ENCODE data around the gene MMRN2. TPM values are rescaled to one million over a fixed set of nuclear protein-coding genes. Genes with fewer than 3 reads are reported as not detected.
"Not testable (repeated sequence)": the region's sequence is repeated elsewhere in the genome, so short reads cannot be mapped to it uniquely, and the experiment has no call there.

MMRN2 gene
- total RNA-seq, 1 experiment from 2014 or later = 1.4 TPM

DNA sequence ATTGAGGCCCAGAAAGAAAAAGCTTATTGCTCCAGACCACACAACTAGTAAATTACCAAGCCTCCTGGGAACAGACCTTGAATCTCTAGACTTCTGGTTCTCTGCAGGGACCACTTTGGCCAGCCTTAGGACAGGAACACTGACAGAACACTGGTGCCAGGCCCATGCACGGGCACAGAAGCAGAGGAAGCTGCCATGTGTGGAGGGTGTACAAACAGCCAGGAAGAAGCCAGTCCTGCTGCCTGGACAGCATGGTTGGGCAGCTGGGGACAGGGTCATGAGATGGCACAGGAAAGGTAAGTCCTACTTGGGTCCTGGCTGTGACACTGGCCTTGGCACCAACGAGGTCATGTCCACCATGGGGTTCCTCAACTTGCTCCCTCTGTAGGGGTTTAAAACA is 19.2 kb downstream of the MMRN2 start:
- TF ChIP-seq, protein P1, sequence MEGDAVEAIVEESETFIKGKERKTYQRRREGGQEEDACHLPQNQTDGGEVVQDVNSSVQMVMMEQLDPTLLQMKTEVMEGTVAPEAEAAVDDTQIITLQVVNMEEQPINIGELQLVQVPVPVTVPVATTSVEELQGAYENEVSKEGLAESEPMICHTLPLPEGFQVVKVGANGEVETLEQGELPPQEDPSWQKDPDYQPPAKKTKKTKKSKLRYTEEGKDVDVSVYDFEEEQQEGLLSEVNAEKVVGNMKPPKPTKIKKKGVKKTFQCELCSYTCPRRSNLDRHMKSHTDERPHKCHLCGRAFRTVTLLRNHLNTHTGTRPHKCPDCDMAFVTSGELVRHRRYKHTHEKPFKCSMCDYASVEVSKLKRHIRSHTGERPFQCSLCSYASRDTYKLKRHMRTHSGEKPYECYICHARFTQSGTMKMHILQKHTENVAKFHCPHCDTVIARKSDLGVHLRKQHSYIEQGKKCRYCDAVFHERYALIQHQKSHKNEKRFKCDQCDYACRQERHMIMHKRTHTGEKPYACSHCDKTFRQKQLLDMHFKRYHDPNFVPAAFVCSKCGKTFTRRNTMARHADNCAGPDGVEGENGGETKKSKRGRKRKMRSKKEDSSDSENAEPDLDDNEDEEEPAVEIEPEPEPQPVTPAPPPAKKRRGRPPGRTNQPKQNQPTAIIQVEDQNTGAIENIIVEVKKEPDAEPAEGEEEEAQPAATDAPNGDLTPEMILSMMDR (IDR thresholded peaks at IDR 0.05; ENCODE audit: unreplicated experiment) = no peak
- DNase-seq (ENCODE audit: unreplicated experiment) = no peak
- Mint-ChIP-seq H3K27me3 (ENCODE audit: insufficient read depth, unreplicated experiment) (no peaks in the 10 kb centered on the region), H3K9me3 (ENCODE audit: unreplicated experiment) (no peaks in the 10 kb centered on the region), H3K36me3 (ENCODE audit: insufficient read depth, unreplicated experiment) (no peaks in the 10 kb centered on the region), H3K4me3 (ENCODE audit: unreplicated experiment) (no peak overlapping the region), H3K4me1 (ENCODE audit: insufficient read depth, unreplicated experiment) (no peaks in the 10 kb centered on the region), H3K27ac (ENCODE audit: low read depth, unreplicated experiment) (no peak overlapping the region)
- ChIA-PET POLR2A (interaction anchor here (0.5 to 2.4 kb wide), 4 partner anchors 32 to 289 kb away, joined by 3 to 9 read pairs (median 5); no protein-coding TSS in a partner anchor), CTCF (interaction anchor here (0.6 to 6.5 kb wide), 15 partner anchors 11 to 747 kb away, joined by 3 to 66 read pairs (median 7); partner anchors contain the start of genes ADIRF and SNCG)
- intact Hi-C loops (cut with micrococcal nuclease) = loop anchor here (2.0 kb wide), 1 partner anchor 29 kb away; no protein-coding TSS in a partner anchor
- no TSS peak for BruUV-seq (replicated peaks)

DNA sequence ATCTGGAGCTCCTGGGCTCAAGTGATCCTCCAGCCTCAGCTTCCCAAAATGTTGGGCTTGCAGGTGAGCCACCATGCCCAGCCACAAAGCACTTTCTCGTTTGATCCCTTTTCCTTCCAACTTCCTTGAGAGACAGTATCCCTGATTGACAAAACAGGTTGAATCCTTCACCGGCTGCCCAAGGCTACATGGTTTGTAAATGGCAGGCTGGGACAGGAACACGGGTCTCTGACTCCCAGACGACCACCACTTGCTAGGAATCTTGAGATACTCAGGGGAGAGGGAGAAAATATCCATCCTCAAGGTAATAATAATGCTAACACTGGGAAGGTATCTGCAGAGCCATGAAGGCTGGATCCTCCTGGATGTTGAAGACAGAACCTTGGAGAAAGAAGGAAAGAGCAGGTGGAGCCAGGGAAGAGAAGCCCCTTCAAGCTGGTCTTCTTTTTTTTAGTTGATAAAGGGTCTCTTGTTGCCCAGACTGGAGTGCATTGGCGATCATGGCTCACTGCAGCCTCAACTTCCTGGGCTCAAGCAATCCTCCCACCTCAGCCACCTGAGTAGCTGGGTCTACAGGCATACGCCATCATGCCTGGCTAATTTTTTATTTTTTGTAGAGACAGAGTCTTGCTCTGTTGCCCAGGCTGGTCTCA is 19.8 kb downstream of the MMRN2 start:
- DNase-seq (ENCODE audit: unreplicated experiment) = no peak
- Mint-ChIP-seq H3K27ac (ENCODE audit: low read depth, unreplicated experiment) (no peak overlapping the region), H3K9me3 (ENCODE audit: unreplicated experiment) (no peaks in the 10 kb centered on the region), H3K4me3 (ENCODE audit: unreplicated experiment) (no peak overlapping the region), H3K36me3 (ENCODE audit: insufficient read depth, unreplicated experiment) (no peaks in the 10 kb centered on the region), H3K27me3 (ENCODE audit: insufficient read depth, unreplicated experiment) (no peaks in the 10 kb centered on the region), H3K4me1 (ENCODE audit: insufficient read depth, unreplicated experiment) (no peaks in the 10 kb centered on the region)
- no TSS peak for BruUV-seq (replicated peaks)
- CTCF ChIA-PET = interaction anchor here (0.6 to 6.5 kb wide), 7 partner anchors 11 to 1996 kb away, joined by 4 to 66 read pairs (median 18); partner anchors contain the start of genes ADIRF and SNCG
- intact Hi-C loops (cut with micrococcal nuclease) = loop anchor here (2.0 kb wide), 1 partner anchor 29 kb away; no protein-coding TSS in a partner anchor
- TF ChIP-seq, protein P1 (IDR thresholded peaks at IDR 0.05; ENCODE audit: unreplicated experiment) = no peak
- POLR2A ChIA-PET = interaction anchor here (1.6 to 2.4 kb wide), 2 partner anchors 33 to 101 kb away, joined by 7 to 9 read pairs; no protein-coding TSS in a partner anchor

DNA sequence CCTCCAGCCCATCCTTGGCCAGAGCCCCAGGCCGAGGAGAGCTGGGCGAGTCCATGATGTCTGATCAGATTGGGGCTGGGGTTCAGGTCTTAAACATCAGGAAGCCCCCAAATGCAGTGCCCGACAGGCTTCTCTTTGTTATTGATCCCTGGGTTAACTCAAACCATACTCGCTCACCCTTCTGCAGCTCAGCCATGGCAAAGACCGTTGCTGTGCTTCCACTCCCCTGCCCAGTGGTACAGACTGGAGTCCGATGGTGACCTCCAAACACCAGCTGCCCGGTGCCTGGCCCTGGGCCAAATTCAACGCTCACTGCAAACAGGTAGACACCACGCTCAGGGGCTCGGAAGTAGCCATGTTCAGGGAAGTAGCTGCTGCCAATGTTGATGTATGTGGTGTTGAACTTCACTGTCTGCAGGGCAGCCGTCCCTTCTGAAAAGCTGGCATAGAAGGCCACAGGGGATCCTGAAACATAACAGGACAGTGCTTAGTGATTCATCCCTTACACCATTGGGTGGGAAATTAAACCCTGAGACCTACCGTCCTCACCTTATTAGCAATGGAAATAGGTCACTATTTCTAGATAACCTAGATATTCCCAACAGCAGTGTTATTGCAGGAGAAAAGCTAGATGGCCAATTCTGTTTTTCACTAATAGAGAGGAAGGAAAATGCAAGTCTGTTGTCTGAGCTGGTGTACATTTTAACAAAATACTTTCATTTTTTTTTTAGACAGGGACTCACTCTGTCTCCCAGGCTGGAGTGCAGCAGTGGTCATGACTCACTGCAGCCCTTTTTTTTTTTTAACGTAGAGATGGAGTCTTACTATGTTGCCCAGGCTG is 20.5 kb downstream of the MMRN2 start:
- Mint-ChIP-seq H3K4me3 (ENCODE audit: unreplicated experiment) (no peak overlapping the region), H3K27me3 (ENCODE audit: insufficient read depth, unreplicated experiment) (no peaks in the 10 kb centered on the region), H3K27ac (ENCODE audit: low read depth, unreplicated experiment) (no peak overlapping the region), H3K4me1 (ENCODE audit: insufficient read depth, unreplicated experiment) (peaks cover 2% of the 10 kb centered on the region), H3K9me3 (ENCODE audit: unreplicated experiment) (no peaks in the 10 kb centered on the region), H3K36me3 (ENCODE audit: insufficient read depth, unreplicated experiment) (no peaks in the 10 kb centered on the region)
- intact Hi-C loops (cut with micrococcal nuclease) = no loop called here
- peak; percentile 25 for DNase-seq (ENCODE audit: unreplicated experiment)
- CTCF ChIA-PET = interaction anchor here (0.5 to 6.5 kb wide), 6 partner anchors 22 to 1995 kb away, joined by 4 to 66 read pairs (median 15); partner anchors contain the start of genes ADIRF and SNCG
- no TSS peak for BruUV-seq (replicated peaks)
- TF ChIP-seq, protein P1 (IDR thresholded peaks at IDR 0.05; ENCODE audit: unreplicated experiment) = no peak
- POLR2A ChIA-PET = interaction anchor here (0.6 to 2.4 kb wide), 2 partner anchors 16 to 34 kb away, joined by 5 to 9 read pairs; no protein-coding TSS in a partner anchor

DNA sequence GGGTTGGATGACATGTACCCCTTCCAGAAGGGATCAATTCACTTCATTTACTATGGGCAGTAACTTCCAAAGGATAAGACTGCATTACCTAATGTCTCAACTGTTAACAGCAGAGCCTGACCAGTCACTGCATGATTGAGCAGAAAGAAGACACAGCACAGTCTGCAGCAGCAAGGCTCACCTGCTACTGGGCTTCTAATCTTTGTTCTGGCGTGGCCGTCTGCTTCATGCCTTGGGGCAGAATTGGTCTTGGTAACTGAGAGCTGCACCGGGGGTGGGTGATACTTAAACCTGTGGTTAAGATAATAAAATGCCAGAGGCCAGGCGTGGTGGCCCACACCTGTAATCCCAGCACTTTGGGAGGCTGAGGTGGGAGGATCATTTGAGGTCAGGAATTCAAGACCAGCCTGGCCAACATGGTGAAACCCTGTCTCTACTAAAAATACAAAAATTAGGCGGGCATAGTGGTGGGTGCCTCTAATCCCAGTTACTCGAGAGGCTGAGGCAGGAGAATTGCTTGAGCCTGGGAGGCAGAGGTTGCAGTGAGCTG is 23.2 kb downstream of the MMRN2 start:
- H3K27me3 Mint-ChIP-seq (ENCODE audit: insufficient read depth, unreplicated experiment); H3K9me3 Mint-ChIP-seq (ENCODE audit: unreplicated experiment); H3K4me1 Mint-ChIP-seq (ENCODE audit: insufficient read depth, unreplicated experiment); intact Hi-C loops (cut with micrococcal nuclease); POLR2A ChIA-PET; BruUV-seq (replicated peaks); H3K27ac Mint-ChIP-seq (ENCODE audit: low read depth, unreplicated experiment); H3K4me3 Mint-ChIP-seq (ENCODE audit: unreplicated experiment): not testable (repeated sequence)
- peaks cover 16% of the 10 kb centered on the region for H3K36me3 Mint-ChIP-seq (ENCODE audit: insufficient read depth, unreplicated experiment)
- peak; percentile 28 for DNase-seq (ENCODE audit: unreplicated experiment)
- CTCF ChIA-PET = interaction anchor here (0.5 kb wide), 1 partner anchor 108 kb away, joined by 3 read pairs; no protein-coding TSS in a partner anchor

All from MCF 10A (cell line).